ENCODE measurements around the gene FRY.

The FRY gene

DNA sequence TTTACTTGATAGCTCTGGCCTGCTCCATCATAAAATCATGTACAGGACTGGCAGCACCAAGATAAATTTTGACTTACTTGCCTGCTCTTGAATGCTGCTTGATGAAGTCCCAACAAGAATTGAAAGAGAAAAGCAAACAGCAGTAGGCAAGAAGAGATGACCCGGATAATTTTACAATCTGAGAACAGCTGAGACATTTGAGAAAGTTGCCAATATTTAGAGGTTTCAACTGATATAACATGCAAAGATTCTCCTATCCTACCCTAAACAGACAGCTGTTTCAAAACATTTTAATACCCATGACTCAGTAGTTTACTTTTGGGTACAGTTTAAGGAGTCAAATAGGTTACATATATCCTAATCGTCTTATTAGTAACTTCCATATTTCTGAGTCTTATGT, 5.9 kb downstream of the FRY start:
- Histone ChIP-seq H3K27me3 (ENCODE audit: control insufficient read depth in 5 of 5, insufficient read depth in 4 of 5, low read length in 5 of 5) (no peaks in the 10 kb centered on the region), H3K4me3 (ENCODE audit: low read depth in 1 of 5, low read length in 5 of 5) (no peak overlapping the region), H3K36me3 (ENCODE audit: control insufficient read depth in 5 of 5, insufficient read depth in 5 of 5, low read length in 5 of 5) (peaks cover 0 to 5% (median 0%) of the 10 kb centered on the region in 5 donors), H3K9ac (ENCODE audit: low read length in 5 of 5) (no peak overlapping the region), H3K27ac (ENCODE audit: low read depth, low read length) (no peak overlapping the region), H3K4me1 (ENCODE audit: control insufficient read depth in 5 of 5, insufficient read depth in 5 of 5, low read length in 5 of 5) (peaks cover 0 to 3% (median 0%) of the 10 kb centered on the region in 5 donors), H3K9me3 (ENCODE audit: control insufficient read depth in 5 of 5, low read length in 5 of 5) (no peaks in the 10 kb centered on the region)

DNA sequence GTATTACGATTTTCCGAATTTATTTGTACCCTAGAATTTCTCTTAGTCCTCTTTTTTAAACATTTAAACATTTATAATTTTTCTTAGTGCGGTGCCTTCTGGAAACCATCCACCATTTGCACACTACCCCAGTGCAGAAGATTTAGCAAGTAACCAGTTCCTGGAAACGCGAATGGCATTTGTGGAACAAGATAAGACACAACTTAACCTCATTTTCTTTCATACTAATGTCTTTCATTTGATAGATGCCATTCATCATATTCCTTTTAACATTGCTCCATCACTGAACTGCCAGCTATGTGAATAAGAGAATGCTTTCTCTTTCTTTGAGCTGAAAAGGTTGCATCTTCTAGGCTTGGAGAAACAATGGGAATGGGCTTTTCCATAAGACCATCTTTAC, 6.8 kb downstream of the FRY start:
- H3K27ac ChIP-seq (ENCODE audit: low read depth, low read length): no peak overlapping the region
- no peak overlapping the region for H3K9ac ChIP-seq (ENCODE audit: low read length in 5 of 5)
- H3K4me1 ChIP-seq (ENCODE audit: control insufficient read depth in 5 of 5, insufficient read depth in 5 of 5, low read length in 5 of 5): peaks cover 0 to 3% (median 0%) of the 10 kb centered on the region in 5 donors
- H3K9me3 ChIP-seq (ENCODE audit: control insufficient read depth in 5 of 5, low read length in 5 of 5): no peaks in the 10 kb centered on the region
- no peak overlapping the region for H3K4me3 ChIP-seq (ENCODE audit: low read depth in 1 of 5, low read length in 5 of 5)
- H3K36me3 ChIP-seq (ENCODE audit: control insufficient read depth in 5 of 5, insufficient read depth in 5 of 5, low read length in 5 of 5): peaks cover 0 to 5% (median 0%) of the 10 kb centered on the region in 5 donors
- no peaks in the 10 kb centered on the region for H3K27me3 ChIP-seq (ENCODE audit: control insufficient read depth in 5 of 5, insufficient read depth in 4 of 5, low read length in 5 of 5)

DNA sequence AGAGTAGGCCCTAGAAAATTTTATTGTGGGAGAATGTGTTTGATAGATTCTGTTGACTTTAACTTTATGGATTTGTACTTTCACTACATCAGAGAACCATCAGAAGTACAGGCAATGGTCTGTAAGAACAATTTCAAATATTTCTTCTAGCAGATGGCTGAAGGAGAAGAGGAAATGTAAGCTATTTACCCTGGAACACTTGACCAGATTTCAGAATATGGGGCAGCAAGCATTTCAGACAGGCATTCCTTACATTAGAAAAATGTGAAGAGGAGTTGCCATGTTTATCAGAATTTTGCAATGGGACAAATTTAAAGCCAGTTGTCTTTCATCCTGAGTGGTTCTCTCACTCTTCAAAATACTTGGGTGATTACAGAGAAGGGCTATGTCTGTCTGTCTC, 7.5 kb downstream of the FRY start:
- no peaks in the 10 kb centered on the region for H3K9me3 ChIP-seq (ENCODE audit: control insufficient read depth in 5 of 5, low read length in 5 of 5)
- no peaks in the 10 kb centered on the region for H3K27me3 ChIP-seq (ENCODE audit: control insufficient read depth in 5 of 5, insufficient read depth in 4 of 5, low read length in 5 of 5)
- H3K27ac ChIP-seq (ENCODE audit: low read depth, low read length): no peak overlapping the region
- no peak overlapping the region for H3K9ac ChIP-seq (ENCODE audit: low read length in 5 of 5)
- no peak overlapping the region for H3K4me3 ChIP-seq (ENCODE audit: low read depth in 1 of 5, low read length in 5 of 5)
- peaks cover 0 to 3% (median 0%) of the 10 kb centered on the region in 5 donors for H3K4me1 ChIP-seq (ENCODE audit: control insufficient read depth in 5 of 5, insufficient read depth in 5 of 5, low read length in 5 of 5)
- H3K36me3 ChIP-seq (ENCODE audit: control insufficient read depth in 5 of 5, insufficient read depth in 5 of 5, low read length in 5 of 5): peaks cover 0 to 5% (median 0%) of the 10 kb centered on the region in 5 donors

GRCh38 chr13:32039528-32039927, 8.0 kb downstream of the FRY start:
- H3K9me3 ChIP-seq (ENCODE audit: control insufficient read depth in 5 of 5, low read length in 5 of 5): no peaks in the 10 kb centered on the region
- H3K4me3 ChIP-seq (ENCODE audit: low read depth in 1 of 5, low read length in 5 of 5): no peak overlapping the region
- no peak overlapping the region for H3K27ac ChIP-seq (ENCODE audit: low read depth, low read length)
- no peaks in the 10 kb centered on the region for H3K27me3 ChIP-seq (ENCODE audit: control insufficient read depth in 5 of 5, insufficient read depth in 4 of 5, low read length in 5 of 5)
- H3K36me3 ChIP-seq (ENCODE audit: control insufficient read depth in 5 of 5, insufficient read depth in 5 of 5, low read length in 5 of 5): peaks cover 0 to 5% (median 0%) of the 10 kb centered on the region in 5 donors
- H3K9ac ChIP-seq (ENCODE audit: low read length in 5 of 5): no peak overlapping the region
- H3K4me1 ChIP-seq (ENCODE audit: control insufficient read depth in 5 of 5, insufficient read depth in 5 of 5, low read length in 5 of 5): peaks cover 0 to 3% (median 0%) of the 10 kb centered on the region in 5 donors

DNA sequence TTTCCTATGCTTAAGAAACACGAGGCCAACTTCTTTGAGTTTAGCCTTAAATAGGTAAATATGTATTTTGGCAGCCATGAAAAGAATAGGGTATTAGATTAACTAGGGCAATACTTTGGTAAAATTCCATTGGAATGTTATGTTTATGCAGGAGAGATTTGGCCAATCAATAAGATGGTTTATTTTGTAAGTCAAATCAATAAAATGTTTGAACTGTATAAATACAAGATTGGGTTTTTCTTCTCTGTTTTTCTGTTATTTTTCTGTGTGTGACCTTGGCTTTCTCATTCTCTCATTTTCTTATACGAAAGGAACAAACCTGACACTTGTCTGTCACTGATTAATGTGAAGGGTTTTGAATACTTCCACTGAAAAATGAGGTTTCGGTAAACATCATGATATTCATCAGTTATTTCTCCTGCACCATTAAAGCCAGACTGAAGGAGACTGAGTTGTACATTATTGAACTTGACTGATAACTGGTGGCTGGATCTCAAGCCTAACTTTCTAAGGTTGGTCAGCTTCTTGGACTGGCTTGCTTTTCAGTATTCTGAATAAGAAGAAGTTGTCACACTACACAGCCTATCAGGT, 8.6 kb downstream of the FRY start:
- H3K9me3 ChIP-seq (ENCODE audit: control insufficient read depth in 5 of 5, low read length in 5 of 5): no peaks in the 10 kb centered on the region
- no peak overlapping the region for H3K9ac ChIP-seq (ENCODE audit: low read length in 5 of 5)
- no peak overlapping the region for H3K4me3 ChIP-seq (ENCODE audit: low read depth in 1 of 5, low read length in 5 of 5)
- H3K27ac ChIP-seq (ENCODE audit: low read depth, low read length): no peak overlapping the region
- H3K36me3 ChIP-seq (ENCODE audit: control insufficient read depth in 5 of 5, insufficient read depth in 5 of 5, low read length in 5 of 5): peaks cover 0 to 5% (median 0%) of the 10 kb centered on the region in 5 donors
- H3K27me3 ChIP-seq (ENCODE audit: control insufficient read depth in 5 of 5, insufficient read depth in 4 of 5, low read length in 5 of 5): no peaks in the 10 kb centered on the region
- H3K4me1 ChIP-seq (ENCODE audit: control insufficient read depth in 5 of 5, insufficient read depth in 5 of 5, low read length in 5 of 5): peaks cover 0 to 3% (median 0%) of the 10 kb centered on the region in 5 donors

GRCh38 chr13:32040689-32041088, 9.1 kb downstream of the FRY start:
- H3K4me3 ChIP-seq (ENCODE audit: low read depth in 1 of 5, low read length in 5 of 5): no peak overlapping the region
- no peak overlapping the region for H3K27ac ChIP-seq (ENCODE audit: low read depth, low read length)
- H3K9me3 ChIP-seq (ENCODE audit: control insufficient read depth in 5 of 5, low read length in 5 of 5): no peaks in the 10 kb centered on the region
- peaks cover 0 to 3% (median 0%) of the 10 kb centered on the region in 5 donors for H3K4me1 ChIP-seq (ENCODE audit: control insufficient read depth in 5 of 5, insufficient read depth in 5 of 5, low read length in 5 of 5)
- no peak overlapping the region for H3K9ac ChIP-seq (ENCODE audit: low read length in 5 of 5)
- peaks cover 0 to 5% (median 0%) of the 10 kb centered on the region in 5 donors for H3K36me3 ChIP-seq (ENCODE audit: control insufficient read depth in 5 of 5, insufficient read depth in 5 of 5, low read length in 5 of 5)
- no peaks in the 10 kb centered on the region for H3K27me3 ChIP-seq (ENCODE audit: control insufficient read depth in 5 of 5, insufficient read depth in 4 of 5, low read length in 5 of 5)

GRCh38 chr13:32041429-32041828, 9.9 kb downstream of the FRY start:
- Histone ChIP-seq H3K36me3 (ENCODE audit: control insufficient read depth in 5 of 5, insufficient read depth in 5 of 5, low read length in 5 of 5) (peaks cover 0 to 5% (median 0%) of the 10 kb centered on the region in 5 donors), H3K9me3 (ENCODE audit: control insufficient read depth in 5 of 5, low read length in 5 of 5) (no peaks in the 10 kb centered on the region), H3K9ac (ENCODE audit: low read length in 5 of 5) (no peak overlapping the region), H3K27ac (ENCODE audit: low read depth, low read length) (no peak overlapping the region), H3K27me3 (ENCODE audit: control insufficient read depth in 5 of 5, insufficient read depth in 4 of 5, low read length in 5 of 5) (no peaks in the 10 kb centered on the region), H3K4me3 (ENCODE audit: low read depth in 1 of 5, low read length in 5 of 5) (no peak overlapping the region), H3K4me1 (ENCODE audit: control insufficient read depth in 5 of 5, insufficient read depth in 5 of 5, low read length in 5 of 5) (peaks cover 0 to 10% (median 3%) of the 10 kb centered on the region in 5 donors)

DNA sequence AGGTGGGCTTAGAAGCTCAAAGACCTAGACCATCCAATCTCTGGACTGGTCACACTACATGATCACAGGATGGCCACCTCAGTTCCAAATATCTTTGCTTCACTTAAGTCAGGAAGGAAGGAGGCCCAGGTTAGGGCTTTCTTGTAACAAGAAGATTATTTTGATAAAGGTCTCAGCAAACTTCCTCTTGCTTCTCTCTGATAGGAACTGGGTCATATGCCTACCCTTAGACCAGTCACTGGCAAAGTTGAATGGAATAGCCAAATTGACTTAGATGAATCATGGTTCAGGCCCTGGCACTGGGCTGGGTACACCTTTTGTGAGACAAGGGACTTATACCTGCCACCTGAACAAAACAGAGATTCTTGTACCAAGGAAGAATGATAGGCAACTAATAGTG, 11.0 kb downstream of the FRY start:
- peaks cover 0 to 12% (median 9%) of the 10 kb centered on the region in 5 donors for H3K4me1 ChIP-seq (ENCODE audit: control insufficient read depth in 5 of 5, insufficient read depth in 5 of 5, low read length in 5 of 5)
- no peak overlapping the region for H3K27ac ChIP-seq (ENCODE audit: low read depth, low read length)
- H3K4me3 ChIP-seq (ENCODE audit: low read depth in 1 of 5, low read length in 5 of 5): no peak overlapping the region
- no peak overlapping the region for H3K9ac ChIP-seq (ENCODE audit: low read length in 5 of 5)
- peaks cover 0 to 5% (median 0%) of the 10 kb centered on the region in 5 donors for H3K36me3 ChIP-seq (ENCODE audit: control insufficient read depth in 5 of 5, insufficient read depth in 5 of 5, low read length in 5 of 5)
- no peaks in the 10 kb centered on the region for H3K27me3 ChIP-seq (ENCODE audit: control insufficient read depth in 5 of 5, insufficient read depth in 4 of 5, low read length in 5 of 5)
- no peaks in the 10 kb centered on the region for H3K9me3 ChIP-seq (ENCODE audit: control insufficient read depth in 5 of 5, low read length in 5 of 5)

DNA sequence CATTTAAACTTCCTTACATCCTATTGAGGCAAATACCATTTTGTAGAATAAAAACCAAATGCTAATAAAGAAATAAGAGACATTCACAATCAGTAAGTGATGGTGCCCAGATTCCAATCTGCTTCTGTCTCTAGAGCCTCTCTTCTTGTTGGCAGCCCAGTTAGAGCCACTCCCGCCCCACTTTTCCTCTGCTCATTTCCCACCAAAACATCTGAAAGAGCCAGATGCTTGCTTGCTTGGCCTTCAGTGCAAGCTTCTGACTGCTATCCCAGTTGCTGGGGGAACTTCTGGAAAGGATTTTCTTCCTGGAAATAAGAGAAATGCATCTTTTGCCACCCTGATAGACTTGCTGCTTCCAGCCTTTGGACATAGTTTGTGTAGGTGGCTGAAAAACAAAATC, 12.9 kb downstream of the FRY start:
- peaks cover 2 to 23% (median 17%) of the 10 kb centered on the region in 5 donors for H3K4me1 ChIP-seq (ENCODE audit: control insufficient read depth in 5 of 5, insufficient read depth in 5 of 5, low read length in 5 of 5)
- H3K27ac ChIP-seq (ENCODE audit: low read depth, low read length): no peak overlapping the region
- no peak overlapping the region for H3K9ac ChIP-seq (ENCODE audit: low read length in 5 of 5)
- no peak overlapping the region for H3K4me3 ChIP-seq (ENCODE audit: low read depth in 1 of 5, low read length in 5 of 5)
- H3K9me3 ChIP-seq (ENCODE audit: control insufficient read depth in 5 of 5, low read length in 5 of 5): no peaks in the 10 kb centered on the region
- no peaks in the 10 kb centered on the region for H3K27me3 ChIP-seq (ENCODE audit: control insufficient read depth in 5 of 5, insufficient read depth in 4 of 5, low read length in 5 of 5)
- no peaks in the 10 kb centered on the region for H3K36me3 ChIP-seq (ENCODE audit: control insufficient read depth in 5 of 5, insufficient read depth in 5 of 5, low read length in 5 of 5)

GRCh38 chr13:32045537-32045936, 14.0 kb downstream of the FRY start:
- H3K27me3 ChIP-seq (ENCODE audit: control insufficient read depth in 5 of 5, insufficient read depth in 4 of 5, low read length in 5 of 5): no peaks in the 10 kb centered on the region
- H3K9me3 ChIP-seq (ENCODE audit: control insufficient read depth in 5 of 5, low read length in 5 of 5): no peaks in the 10 kb centered on the region
- H3K4me3 ChIP-seq (ENCODE audit: low read depth in 1 of 5, low read length in 5 of 5): no peak overlapping the region
- H3K36me3 ChIP-seq (ENCODE audit: control insufficient read depth in 5 of 5, insufficient read depth in 5 of 5, low read length in 5 of 5): no peaks in the 10 kb centered on the region
- H3K4me1 ChIP-seq (ENCODE audit: control insufficient read depth in 5 of 5, insufficient read depth in 5 of 5, low read length in 5 of 5): peaks cover 2 to 23% (median 17%) of the 10 kb centered on the region in 5 donors
- H3K27ac ChIP-seq (ENCODE audit: low read depth, low read length): no peak overlapping the region
- H3K9ac ChIP-seq (ENCODE audit: low read length in 5 of 5): no peak overlapping the region

Data from subcutaneous abdominal adipose tissue (tissue), 5 donors.